Left ventricle myocardium superior (tissue), 1 donor: ENCODE measurements around the gene TBL3. TPM values are rescaled to one million over a fixed set of nuclear protein-coding genes. Genes with fewer than 3 reads are reported as not detected.

Experiments
- ATAC-seq: fragments of 200-7000 bp; cut with Tn5 transposase; one replicate; pipeline ENCODE4 v1.9.1; 2020; ENCODE audit warnings: mild to moderate bottlenecking, moderate library complexity
- DNase-seq: peaks from one replicate; pipeline ENCODE4 v3.0.0-alpha.2; 2020
- intact Hi-C: fragments of 100-400 bp; cut with micrococcal nuclease; formaldehyde crosslinking; loops from one replicate; pipeline ENCODE4 v1.11.0; 2022
- total RNA-seq: library from RNA; stranded (reverse); fragmentation: NEBNext Ultra II Directional; extraction: Animal tissue kit (Norgen Biotek cat#: 25700); gene quantifications from one replicate; pipeline ENCODE4 v1.2.1, GENCODE V29; 2021
- donor health status: DM: no; HTN: yes; CAD: no; lungs with severe emphysema.

TBL3 gene
- total RNA-seq, 1 donor from 2014 or later = 24.4 TPM

DNA sequence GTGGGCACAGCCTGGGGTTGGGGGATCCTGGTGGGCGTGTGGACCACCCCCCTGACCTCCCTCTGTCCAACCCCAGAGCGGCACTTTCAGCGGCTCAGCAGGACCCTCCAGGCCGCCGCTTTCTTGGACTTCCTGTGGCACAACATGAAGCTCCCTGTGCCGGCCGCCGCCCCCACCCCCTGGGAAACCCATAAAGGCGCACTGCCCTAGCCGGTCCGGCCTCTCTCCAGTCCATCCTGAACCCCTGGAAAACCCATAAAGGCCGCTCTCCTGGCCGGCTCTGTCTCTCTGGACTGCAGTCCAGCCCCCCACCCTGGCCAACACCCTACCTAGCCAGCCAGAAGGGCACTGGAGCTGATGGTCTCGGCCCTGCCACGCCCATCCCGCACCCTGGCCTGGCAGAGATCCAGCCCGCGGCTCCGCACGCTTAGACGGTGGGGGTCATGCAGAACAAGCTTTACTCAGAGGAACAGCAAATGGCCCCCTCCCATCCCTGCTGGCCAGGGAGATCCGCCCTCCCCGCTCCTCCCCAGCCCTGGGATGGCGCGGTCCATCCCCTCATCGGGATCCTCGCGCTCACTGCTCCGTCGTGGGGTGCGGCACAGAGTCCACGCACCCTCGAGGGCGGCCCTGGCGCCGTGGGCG is 6.7 kb downstream of the TBL3 start:
- DNase-seq (no peak), ATAC-seq (no peak)
- intact Hi-C loops = no loop called here

DNA sequence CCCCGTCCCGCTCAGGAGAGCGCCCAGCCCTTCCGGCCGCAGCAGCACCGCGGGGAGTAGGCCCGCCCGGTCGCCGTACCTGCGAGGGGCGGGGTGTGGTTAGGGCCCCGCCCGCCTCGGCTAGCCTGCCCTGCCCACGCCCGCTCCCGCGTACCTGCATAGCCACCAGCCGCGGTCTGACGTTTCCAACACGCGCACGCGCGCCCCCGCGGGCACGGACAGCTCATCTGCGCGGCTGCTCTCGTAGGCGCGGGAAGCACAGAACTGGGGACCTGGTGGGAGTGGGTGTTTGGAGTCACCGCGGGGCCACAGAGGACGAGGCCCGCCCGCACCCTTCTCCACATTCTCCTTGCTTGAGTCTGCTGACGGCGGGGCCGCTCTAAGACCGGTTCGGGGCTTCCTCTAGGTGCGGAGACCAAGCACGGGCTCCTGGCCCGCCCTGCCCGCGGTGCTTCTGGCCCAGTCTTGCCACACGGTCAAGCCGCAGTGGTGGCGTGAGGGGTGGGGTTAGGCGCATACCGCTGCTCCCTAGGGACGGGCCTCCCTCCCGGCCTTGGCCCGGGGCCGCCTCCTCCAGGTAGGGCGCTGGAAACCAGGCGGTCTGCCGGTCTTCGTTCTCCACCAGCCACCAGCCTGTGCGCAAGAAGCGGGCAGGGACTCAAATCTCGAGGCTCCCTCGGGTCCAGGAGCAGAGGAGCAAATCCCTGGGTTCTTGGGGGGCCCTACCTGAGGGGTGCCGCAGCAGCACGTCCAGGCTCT is 7.6 kb downstream of the TBL3 start:
- ATAC-seq (no peak), DNase-seq (no peak)
- intact Hi-C loops = no loop called here

DNA sequence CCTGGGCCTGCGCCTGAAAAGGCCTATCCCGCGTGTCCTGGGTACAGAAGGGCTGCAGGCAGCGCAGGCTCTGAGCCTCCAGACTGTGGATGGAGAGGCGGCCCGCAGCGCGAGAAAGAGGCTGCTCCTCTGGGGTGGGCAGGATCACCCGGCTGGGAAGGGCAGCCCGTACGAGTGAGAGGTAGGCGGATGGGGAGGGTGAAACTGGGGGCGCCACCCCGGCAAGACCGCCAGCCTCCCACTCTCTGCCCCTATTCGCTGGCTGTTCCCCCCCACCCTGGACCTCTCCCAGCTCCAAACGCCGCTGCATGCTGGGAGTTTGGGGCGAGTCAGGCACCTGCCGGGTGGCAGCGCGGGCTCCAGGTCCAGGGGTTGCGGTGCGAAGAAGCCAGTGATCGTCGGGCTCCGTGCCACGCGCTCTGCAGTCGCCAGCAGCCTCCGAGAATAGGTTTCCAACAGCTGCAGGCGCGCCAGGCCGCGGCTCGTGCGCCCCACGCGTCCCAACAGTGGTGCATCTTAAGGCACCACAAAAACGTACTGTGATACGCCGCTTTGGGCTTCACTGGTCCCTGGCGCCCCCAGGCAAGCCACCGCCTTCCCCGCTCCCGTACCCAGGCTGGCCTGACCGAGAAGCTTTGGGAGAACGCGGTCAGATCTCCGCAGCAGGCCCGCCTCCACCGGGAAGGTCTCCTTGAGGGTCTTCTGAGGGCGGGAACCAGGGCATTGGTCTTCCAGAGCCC is 8.3 kb downstream of the TBL3 start:
- DNase-seq (peak; percentile 62), ATAC-seq (no peak)

DNA sequence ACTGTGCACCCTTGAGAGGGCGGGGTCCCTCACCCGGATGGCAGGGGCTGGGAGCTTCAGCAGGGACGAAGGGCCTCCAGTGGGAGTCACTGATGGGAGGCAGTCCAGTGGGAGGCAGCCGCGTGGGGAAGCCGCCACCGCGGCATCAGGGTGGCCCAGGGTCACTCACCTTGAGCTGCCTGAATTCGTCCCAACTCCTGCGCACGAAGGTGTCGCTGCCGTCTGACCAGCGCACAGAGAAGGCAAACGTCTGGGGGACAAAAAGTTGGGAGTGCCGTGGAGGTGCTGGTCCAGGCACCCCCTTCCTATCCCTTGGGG is 8.9 kb downstream of the TBL3 start:
- DNase-seq (no peak), ATAC-seq (no peak)
- intact Hi-C loops = no loop called here

More for the DNA sequence above, 8.3 kb downstream of the TBL3 start:
- intact Hi-C loops = no loop called here

DNA sequence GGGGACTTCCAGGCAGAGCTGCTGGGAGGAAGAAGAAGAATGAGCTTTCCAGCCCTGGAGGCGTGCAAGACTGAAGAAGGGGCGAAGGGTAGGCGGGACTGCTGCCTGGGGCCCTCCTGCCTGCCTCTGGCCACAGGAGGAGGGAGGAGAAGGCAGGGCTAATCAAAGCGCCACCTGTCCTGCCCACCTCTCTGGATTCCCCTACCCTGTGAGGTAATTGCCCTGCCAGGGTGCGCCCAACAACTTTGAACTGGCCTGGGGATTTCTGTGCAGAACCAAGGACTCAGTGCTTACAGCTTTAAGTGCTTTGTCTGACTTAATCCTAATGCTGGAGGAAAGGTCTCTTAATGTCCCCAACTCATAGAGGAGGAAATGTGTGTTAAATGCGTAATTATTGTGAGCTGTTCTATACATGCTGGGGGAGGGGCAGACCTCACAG is 9.6 kb downstream of the TBL3 start, which contains the start of gene NOXO1:
Gene NOXO1 (minus strand): TSS at position 72 of the 439 bp plus-strand sequence. CDS start 290 bp downstream, outside the sequence.
- intact Hi-C loops = no loop called here

DNA sequence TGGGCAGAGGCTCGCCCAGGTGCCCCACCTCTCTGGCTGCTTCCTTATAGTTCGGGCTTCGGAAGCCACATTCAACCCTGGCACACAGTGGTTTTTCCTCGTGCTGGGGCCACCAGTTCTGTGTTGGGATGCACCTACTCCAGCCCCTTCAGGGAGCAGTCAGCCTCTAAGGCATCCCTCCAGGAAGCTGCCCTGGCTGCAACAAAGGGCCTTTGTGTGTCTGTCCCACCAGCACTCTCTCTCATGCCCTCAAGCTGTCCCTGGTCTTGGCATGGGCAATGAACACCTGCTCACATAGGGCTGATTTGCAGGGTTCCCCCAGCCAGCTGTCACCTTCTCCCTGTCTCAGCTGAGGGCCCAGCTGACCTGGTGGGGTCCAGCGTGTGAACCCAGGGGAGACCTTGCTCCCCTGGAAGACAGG is 10.2 kb downstream of the TBL3 start:
- no peak for DNase-seq
- no peak for ATAC-seq
- intact Hi-C loops = no loop called here

More for the DNA sequence above, 9.6 kb downstream of the TBL3 start, which contains the start of gene NOXO1:
- DNase-seq (no peak), ATAC-seq (no peak)

DNA sequence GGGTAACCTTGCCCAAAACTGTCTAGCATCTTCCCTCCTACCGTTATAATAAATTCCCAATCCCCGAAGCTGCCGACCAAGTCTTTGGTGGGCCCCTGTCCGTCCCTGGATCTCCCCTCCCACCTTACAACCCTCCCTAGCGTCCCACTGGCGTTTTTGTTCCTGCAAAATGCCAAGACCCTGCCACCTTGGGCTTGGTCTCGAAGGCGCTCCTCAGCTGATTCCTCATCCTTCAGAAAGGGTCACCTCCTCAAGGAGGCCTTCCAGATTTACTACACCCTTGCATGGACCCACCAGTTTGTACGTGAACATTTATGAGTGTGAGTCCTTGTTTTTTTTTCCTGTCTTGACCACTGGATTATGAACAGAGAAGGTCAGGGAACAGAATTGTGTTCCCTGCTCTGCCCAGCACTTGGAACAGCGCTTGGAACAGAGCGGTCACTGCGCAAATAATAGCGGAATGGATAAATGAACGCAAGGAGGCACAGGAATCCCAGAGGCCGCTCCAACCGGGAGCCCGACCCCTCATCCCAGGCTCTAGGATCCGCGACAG is 11.2 kb downstream of the TBL3 start:
- intact Hi-C loops = no loop called here
- DNase-seq (no peak), ATAC-seq (no peak)

DNA sequence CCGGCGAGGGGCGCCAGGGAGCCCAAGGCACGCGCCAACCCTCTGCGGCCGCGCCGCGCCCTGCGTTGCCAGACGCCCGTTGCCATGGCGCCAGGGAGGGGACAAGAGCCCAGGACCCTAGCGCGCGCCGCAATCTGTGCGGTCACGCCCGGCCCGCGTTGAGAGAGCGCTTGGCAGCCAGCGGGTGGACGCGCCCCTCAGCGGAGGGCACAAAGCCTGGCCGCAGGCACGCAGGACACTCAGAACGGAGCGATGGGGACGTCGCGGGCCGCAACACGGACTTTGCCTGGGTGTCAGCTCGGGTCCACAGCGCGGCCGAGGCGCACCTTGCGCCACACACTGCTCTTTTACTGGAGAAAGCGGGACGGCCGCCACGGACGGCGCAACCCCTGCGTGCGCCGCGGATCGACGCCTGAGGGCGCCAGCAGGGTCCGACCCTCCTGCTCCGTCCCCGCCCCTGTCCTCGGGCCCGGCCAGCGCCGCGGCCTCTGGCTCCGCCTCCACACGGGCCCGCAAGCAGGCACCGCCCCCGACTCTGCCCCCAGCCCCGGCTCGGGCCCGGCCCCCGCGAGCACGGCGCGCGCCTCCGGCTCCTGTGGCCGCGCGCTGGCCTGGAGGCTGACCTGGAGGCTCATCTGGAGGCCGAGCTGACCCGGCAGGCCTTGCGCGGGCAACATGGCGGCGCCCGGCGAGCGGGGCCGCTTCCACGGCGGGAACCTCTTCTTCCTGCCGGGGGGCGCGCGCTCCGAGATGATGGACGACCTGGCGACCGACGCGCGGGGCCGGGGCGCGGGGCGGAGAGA is 11.9 kb downstream of the TBL3 start, which contains the start of gene GFER:
Gene GFER (plus strand): TSS at position 650 of the 803 bp plus-strand sequence. CDS start 26 bp downstream, at position 676.
- DNase-seq (peak; percentile 95), ATAC-seq (peak; percentile 96)
- intact Hi-C loops = no loop called here

DNA sequence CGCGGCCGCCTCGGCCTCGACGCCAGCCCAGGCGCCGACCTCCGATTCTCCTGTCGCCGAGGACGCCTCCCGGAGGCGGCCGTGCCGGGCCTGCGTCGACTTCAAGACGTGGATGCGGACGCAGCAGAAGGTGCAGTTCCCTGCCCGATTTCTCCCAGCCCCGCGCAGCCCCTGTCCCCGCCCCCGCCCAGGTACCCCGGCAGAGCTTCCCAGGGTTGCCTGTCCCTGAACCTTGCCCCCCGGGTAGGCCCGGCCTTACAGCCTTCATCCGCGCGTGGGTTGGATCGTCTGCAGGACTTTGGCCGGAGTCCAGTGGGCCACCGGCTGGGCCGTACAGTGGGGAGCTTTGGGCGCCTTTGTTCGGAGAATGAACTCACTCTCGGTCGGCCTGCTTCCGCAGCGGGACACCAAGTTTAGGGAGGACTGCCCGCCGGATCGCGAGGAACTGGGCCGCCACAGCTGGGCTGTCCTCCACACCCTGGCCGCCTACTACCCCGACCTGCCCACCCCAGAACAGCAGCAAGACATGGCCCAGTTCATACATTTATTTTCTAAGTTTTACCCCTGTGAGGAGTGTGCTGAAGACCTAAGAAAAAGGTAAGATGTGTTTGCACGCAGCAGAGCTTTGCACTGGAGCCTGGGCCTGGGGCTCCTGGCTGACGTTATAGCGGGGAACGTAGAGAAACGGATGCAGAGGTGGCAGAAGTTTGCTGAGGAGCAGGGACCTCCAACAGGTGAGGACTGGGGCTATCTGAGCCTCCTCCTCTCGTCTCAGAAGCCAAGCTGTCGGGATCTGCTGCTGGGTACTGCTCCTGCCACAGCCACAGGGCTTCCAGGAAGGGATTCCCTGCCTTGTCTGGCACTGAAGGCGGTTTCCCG is 12.7 kb downstream of the TBL3 start:
- DNase-seq (peak; percentile 53), ATAC-seq (peak; percentile 4)
- intact Hi-C loops = no loop called here

DNA sequence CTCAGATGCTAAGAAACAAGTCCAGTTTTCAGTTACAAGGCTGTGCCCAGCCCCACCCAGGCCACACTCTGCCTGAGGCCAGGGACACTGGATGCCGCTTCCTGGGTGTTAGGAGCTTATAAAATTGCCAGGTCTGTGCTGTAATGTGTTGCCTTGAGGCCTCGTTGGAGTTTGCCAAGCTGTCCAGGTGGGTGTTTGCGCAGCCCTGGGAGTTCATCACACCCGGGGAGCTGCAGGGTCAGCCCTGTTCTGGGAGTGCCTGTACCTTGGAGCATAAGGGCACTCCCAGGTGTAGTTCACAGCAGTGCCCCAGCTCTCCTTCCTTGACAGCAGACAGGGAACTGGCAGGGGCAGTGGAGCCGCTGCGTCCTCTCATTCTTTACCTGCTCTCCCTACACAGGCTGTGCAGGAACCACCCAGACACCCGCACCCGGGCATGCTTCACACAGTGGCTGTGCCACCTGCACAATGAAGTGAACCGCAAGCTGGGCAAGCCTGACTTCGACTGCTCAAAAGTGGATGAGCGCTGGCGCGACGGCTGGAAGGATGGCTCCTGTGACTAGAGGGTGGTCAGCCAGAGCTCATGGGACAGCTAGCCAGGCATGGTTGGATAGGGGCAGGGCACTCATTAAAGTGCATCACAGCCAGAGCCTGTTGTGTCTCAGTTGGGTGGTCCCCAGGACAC is 13.8 kb downstream of the TBL3 start:
- DNase-seq (no peak), ATAC-seq (no peak)
- intact Hi-C loops = no loop called here

DNA sequence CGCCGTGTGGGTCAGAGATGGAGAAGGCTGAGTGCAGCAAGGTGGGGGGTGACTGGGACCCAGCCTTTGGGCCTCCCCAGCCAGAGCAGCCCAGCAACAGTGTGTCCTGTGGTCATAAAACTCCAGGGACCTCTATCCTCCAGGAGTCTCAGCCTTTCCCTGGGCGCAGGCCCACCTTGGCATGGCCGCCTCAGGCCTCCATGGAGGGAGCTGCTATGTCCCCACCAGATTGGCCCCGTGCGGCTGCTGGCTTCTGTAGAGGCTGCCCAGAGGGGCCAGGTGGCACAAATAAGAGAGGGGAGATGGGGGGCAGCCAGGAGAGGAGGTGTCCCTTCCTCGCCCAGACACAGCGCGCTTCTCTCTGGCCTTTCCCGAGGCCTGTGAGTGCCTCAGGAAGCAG is 15.3 kb downstream of the TBL3 start:
- no peak for ATAC-seq
- DNase-seq = no peak
- intact Hi-C loops = no loop called here

DNA sequence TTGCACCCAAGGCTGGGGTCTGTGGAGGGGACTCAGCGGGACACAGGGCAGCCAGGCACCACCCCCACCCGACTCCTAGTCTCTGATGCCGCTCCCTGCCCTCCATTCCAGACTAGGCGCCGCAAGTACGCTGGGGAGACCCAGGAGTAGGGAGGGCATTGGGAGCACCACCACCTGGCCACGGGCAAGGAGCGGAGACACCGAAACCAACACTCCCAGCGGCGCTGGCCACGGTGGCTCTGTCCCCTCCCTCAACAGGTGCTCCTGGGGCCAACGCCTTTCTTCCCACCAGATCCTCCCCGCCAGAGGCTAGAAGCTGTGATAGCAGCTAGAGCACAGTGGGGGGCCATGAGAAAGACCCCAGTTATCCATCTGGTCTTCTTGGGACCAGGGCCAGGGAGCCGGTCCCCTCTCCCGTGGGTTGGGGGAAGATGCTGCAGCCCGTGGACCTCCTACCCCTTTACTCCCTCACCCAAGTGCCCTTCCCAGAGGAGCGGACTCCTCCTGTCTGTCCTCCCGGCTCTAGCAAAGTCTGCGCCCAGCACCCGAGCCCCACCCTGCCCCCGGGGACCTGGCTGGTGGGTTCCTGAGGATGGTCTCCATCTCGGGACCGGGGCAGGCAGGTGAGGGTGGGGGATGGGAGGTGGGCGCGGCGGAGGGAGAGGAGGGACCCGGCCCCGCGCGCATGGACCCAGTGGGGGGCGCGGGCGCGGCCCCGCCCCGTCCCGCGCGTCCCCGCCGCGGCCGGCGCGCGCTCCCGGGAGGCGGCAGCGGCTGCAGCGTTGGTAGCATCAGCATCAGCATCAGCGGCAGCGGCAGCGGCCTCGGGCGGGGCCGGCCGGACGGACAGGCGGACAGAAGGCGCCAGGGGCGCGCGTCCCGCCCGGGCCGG is 17.6 kb downstream of the TBL3 start, which contains the start of gene SYNGR3:
Gene SYNGR3 (plus strand): TSS at position 762 of the 892 bp plus-strand sequence. CDS start 133 bp downstream, outside the sequence.
- DNase-seq (no peak), ATAC-seq (no peak)
- intact Hi-C loops = no loop called here

DNA sequence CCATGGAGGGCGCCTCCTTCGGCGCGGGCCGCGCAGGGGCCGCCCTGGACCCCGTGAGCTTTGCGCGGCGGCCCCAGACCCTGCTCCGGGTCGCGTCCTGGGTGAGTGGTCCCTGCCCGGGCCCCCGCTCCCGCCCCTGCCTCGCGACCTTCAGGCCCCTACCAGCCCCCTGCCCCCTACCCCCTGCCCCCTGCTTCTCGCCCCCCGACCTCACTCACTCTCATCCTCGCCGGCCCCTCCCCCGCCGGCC is 18.2 kb downstream of the TBL3 start:
- ATAC-seq (no peak), DNase-seq (no peak)
- intact Hi-C loops = no loop called here

DNA sequence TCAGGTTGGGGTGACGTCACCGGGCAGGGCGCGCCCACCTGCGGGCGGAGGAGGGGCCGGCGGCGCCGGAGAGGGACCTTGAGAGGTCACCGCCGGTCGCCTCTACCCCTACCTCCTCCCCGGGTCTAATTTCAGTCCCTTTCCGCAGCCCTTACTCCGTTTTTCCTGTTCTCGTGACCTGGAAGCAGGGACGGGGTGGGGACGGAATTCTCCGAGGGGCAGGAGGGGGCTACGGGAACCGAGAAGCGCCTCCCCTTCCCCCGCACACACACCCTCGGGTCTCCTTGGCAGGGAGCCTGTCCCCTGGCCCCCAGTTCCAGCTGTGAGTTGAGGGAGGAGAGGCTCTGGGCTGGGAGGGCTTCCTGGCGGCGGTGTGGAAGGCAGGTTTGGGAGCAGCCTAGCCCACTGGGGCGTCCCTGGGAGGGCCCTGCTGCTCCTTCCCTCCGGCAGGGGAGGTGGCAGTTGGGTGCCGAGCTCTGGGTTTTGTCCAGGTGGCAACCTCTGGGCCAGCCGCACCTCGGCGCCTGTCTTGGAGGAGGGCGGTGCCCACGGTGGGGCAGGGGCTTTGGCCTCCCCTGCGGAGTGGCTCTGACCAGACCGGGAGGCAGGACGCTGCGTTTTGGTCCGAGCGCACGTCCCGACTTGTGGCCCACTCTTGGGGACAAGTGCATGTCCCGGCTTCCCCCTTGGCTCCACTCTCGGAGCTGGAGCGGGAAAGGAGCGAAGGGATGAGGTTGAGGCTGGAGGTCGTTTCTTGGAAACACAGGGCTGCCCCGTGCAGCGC is 18.7 kb downstream of the TBL3 start:
- no peak for ATAC-seq
- intact Hi-C loops = no loop called here
- no peak for DNase-seq

DNA sequence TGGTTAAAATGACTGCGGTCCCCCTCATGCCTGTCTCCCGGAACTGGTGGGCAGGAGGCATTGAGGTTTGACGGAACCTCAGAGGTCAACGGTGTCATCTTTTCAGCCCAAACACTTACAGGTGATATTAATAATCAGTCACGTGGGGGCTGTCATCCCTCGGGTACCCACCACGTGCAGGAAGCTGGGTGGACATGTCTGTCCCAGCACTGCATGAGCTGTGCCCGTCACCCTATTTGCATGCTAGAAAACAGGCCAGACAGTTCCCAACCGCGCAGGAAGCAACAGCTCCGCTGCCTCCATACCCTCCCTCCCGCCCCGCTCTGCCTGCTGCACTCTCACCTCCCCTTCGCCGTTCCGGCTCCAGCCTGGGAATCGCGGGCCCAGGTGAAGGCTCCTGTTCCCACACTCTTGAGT is 19.3 kb downstream of the TBL3 start:
- ATAC-seq = peak; percentile 4
- intact Hi-C loops = no loop called here
- no peak for DNase-seq

DNA sequence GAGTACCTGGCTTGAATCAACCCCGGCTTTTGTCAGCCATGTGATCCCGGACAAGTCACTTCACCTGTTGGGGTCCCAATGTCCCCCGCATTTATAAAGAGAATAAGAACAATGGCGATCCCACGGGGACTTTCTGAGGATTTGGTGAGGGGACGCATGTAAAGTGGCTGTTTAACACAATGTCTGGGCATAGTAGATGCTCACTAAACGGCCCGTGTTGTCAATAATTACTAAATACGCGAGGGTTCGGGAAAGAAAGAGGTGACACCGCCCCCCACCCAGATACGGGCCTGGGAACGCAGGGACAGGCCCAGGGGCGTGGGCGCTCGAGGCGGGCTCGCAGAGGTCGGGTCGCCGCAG is 19.7 kb downstream of the TBL3 start:
- no peak for ATAC-seq
- intact Hi-C loops = no loop called here
- no peak for DNase-seq
